ENCODE results near the gene RANBP10. TPM values are rescaled to one million over a fixed set of nuclear protein-coding genes. Genes with fewer than 3 reads are reported as not detected.

The RANBP10 gene
- total RNA-seq, 2 donors from 2014 or later, result 7.8 to 8.9 TPM

- Histone ChIP-seq H3K27me3 (no peaks in the 10 kb centered on the region), H3K9me3 (no peaks in the 10 kb centered on the region), H3K4me3 (no peak overlapping the region), H3K27ac (no peak overlapping the region), H3K4me1 (peaks cover 0 to 16% of the 10 kb centered on the region in 2 donors), H3K36me3 (no peaks in the 10 kb centered on the region)
- DNase-seq (ENCODE audit: low spot score), result no peak
- no peak for TF ChIP-seq CTCF (IDR thresholded peaks at IDR 0.05)
Measured at GRCh38 chr16:67714522-67714921, 91.8 kb downstream of the RANBP10 start.

- no peak for TF ChIP-seq CTCF (IDR thresholded peaks at IDR 0.05)
- no peaks in the 10 kb centered on the region for H3K27me3 ChIP-seq
- H3K27ac ChIP-seq, result no peak overlapping the region
- H3K4me1 ChIP-seq, result peaks cover 0 to 15% of the 10 kb centered on the region in 2 donors
- no peaks in the 10 kb centered on the region for H3K9me3 ChIP-seq
- no peaks in the 10 kb centered on the region for H3K36me3 ChIP-seq
- no peak for DNase-seq (ENCODE audit: low spot score)
- H3K4me3 ChIP-seq, result no peak overlapping the region
Measured at GRCh38 chr16:67713647-67714273, 92.6 kb downstream of the RANBP10 start.

- Histone ChIP-seq H3K36me3 (no peaks in the 10 kb centered on the region), H3K4me1 (no peaks in the 10 kb centered on the region), H3K9me3 (no peaks in the 10 kb centered on the region), H3K27me3 (no peaks in the 10 kb centered on the region), H3K4me3 (no peak overlapping the region), H3K27ac (no peak overlapping the region)
- no peak for DNase-seq (ENCODE audit: low spot score)
- no peak for TF ChIP-seq CTCF (IDR thresholded peaks at IDR 0.05)
Measured at GRCh38 chr16:67710607-67711006, 95.8 kb downstream of the RANBP10 start.

DNA sequence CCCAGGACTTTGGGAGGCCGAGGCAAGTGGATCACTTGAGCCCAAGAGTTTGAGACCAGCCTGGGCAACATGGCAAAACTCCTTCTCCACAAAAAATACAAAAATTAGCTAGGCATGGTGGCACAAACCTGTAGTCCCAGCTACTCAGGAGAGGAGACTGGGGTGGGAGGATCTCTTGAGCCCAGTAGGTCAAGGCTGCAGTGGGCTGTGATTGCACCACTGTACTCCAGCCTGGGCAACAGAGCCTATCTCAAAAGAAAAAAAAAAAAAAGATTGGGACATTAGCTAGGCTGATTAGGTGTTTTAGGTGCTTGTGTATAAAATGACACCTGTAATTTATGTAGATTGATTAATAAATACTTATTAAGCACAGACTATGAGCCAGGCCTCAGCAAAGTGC is 97.3 kb downstream of the RANBP10 start:
- Histone ChIP-seq H3K27me3 (no peaks in the 10 kb centered on the region), H3K4me1 (no peaks in the 10 kb centered on the region), H3K4me3 (no peak overlapping the region), H3K9me3 (no peaks in the 10 kb centered on the region), H3K27ac (no peak overlapping the region), H3K36me3 (no peaks in the 10 kb centered on the region)
- no peak for DNase-seq (ENCODE audit: low spot score)
- no peak for TF ChIP-seq CTCF (IDR thresholded peaks at IDR 0.05)

DNA sequence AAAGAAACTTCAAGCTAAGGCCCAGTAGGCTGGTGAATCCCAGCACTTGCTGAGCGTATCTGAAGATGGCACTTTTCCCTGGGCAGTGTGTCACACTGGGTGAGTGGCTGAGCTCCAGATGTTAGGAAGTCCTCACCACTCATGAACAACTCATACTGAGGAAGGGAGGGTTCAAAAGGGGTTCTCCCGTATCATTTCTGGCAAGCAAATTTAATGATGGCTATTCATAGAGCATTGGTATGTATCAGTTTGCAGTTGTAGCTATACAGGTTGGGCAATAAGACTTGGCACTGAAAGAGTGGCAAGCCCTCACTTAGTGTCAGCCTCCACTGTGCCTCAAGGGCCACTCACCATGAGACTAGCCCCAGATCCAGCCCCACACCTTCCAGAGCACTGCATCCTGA is 98.0 kb downstream of the RANBP10 start:
- no peak overlapping the region for H3K4me3 ChIP-seq
- DNase-seq (ENCODE audit: low spot score), result no peak
- no peaks in the 10 kb centered on the region for H3K27me3 ChIP-seq
- H3K9me3 ChIP-seq, result no peaks in the 10 kb centered on the region
- H3K36me3 ChIP-seq, result no peaks in the 10 kb centered on the region
- no peaks in the 10 kb centered on the region for H3K4me1 ChIP-seq
- H3K27ac ChIP-seq, result no peak overlapping the region
- no peak for TF ChIP-seq CTCF (IDR thresholded peaks at IDR 0.05)

GRCh38 chr16:67707790-67708189 is 98.6 kb downstream of the RANBP10 start:
- no peaks in the 10 kb centered on the region for H3K9me3 ChIP-seq
- H3K27me3 ChIP-seq, result no peaks in the 10 kb centered on the region
- H3K4me1 ChIP-seq, result no peaks in the 10 kb centered on the region
- H3K27ac ChIP-seq, result no peak overlapping the region
- no peak for DNase-seq (ENCODE audit: low spot score)
- no peak for TF ChIP-seq CTCF (IDR thresholded peaks at IDR 0.05)
- H3K36me3 ChIP-seq, result no peaks in the 10 kb centered on the region
- H3K4me3 ChIP-seq, result no peak overlapping the region

All from right atrium auricular region (tissue), 2 donors.